HCT116 (cell line): ENCODE data around the gene ZNF3. TPM values are rescaled to one million over a fixed set of nuclear protein-coding genes. Genes with fewer than 3 reads are reported as not detected.
A peak's percentile ranks its signal among the peaks of the same experiment; 100 is the strongest.

Experiments
- ATAC-seq: fragments of 200-7000 bp; cut with Tn5 transposase; 2 replicates; pipeline ENCODE4 v1.9.1; 2020; ENCODE audit warnings: mild to moderate bottlenecking, moderate library complexity
- BruUV-seq: library from RNA; stranded (reverse); fragments of 400-500 nt; replicated peaks from 2 replicates; lab custom pipeline; 2021; lab: Mats Ljungman, UMichigan
- CTCF ChIA-PET: fragments of 300-600 bp; sonication (Branson Sonifier 250); formaldehyde crosslinking; loops from one replicate; lab custom pipeline; 2021; ENCODE audit warnings: antibody characterized with exemption; lab: Charles Lee
- POLR2A ChIA-PET: fragments of 300-600, 350-600 bp; sonication (Branson Sonifier 250); formaldehyde crosslinking; loops from one replicate; lab custom pipeline; 2021; ENCODE audit warnings: antibody characterized with exemption; lab: Charles Lee
- RAD21 ChIA-PET, 2 experiments: fragments of 300-600 bp; sonication (Branson Sonifier 250); formaldehyde crosslinking; loops; one replicate each; lab custom pipeline; 2023; ENCODE audit warnings: low total read pairs in 2 of 2; ENCODE audit not compliant: uncharacterized antibody in 2 of 2, unreplicated experiment in 2 of 2, low non-redundant PET in 1 of 2; lab: Charles Lee
- DNase-seq: peaks from one replicate; pipeline ENCODE4 v3.0.0-alpha.2; 2010; ENCODE audit warnings: low read depth, low spot score
- H2AFZ ChIP-seq: fragments of 200-600 bp; shearing (Covaris generic), sonication (generic); 2 replicates; pipeline ENCODE4 v1.6.1; 2017; ENCODE audit warnings: low read depth, mixed run types, mixed read lengths, antibody characterized with exemption, low read length; ENCODE audit not compliant: poor library complexity, severe bottlenecking
- H3K27ac ChIP-seq: 2 replicates; pipeline ENCODE4 v1.5.1; 2012; ENCODE audit warnings: low read depth, low read length
- H3K27me3 ChIP-seq: fragments of 200-600 bp; sonication (generic); 2 replicates; pipeline ENCODE4 v1.6.1; 2016; ENCODE audit warnings: mixed run types, low read length, mixed read lengths; ENCODE audit not compliant: insufficient read depth
- H3K36me3 ChIP-seq, 2 experiments: fragments of 200-500 bp in 1 of 2; fragments of 200-600 bp in 1 of 2; sonication (Bioruptor generic) in 1 of 2; sonication (generic) in 1 of 2; 2 replicates each; pipeline versions ENCODE4 v1.5.1 to v1.6.1; 2014 to 2016; ENCODE audit warnings: low read length in 2 of 2, inconsistent platforms in 1 of 2, mixed read lengths in 1 of 2, mixed run types in 1 of 2; ENCODE audit not compliant: insufficient read depth in 2 of 2, control insufficient read depth in 1 of 2
- H3K4me1 ChIP-seq, 2 experiments: fragments of 200-600 bp in 1 of 2; sonication (generic) in 1 of 2; 2 replicates each; pipeline versions ENCODE4 v1.5.1 to v1.6.1; 2012 to 2017; ENCODE audit warnings: low read length in 2 of 2, inconsistent platforms in 1 of 2, mild to moderate bottlenecking in 1 of 2, mixed read lengths in 1 of 2, mixed run types in 1 of 2, moderate library complexity in 1 of 2; ENCODE audit not compliant: insufficient read depth in 2 of 2, control insufficient read depth in 1 of 2
- H3K4me2 ChIP-seq: fragments of 200-600 bp; sonication (generic); 2 replicates; pipeline ENCODE4 v1.6.1; 2017; ENCODE audit warnings: mixed run types, low read length, mixed read lengths
- H3K4me3 ChIP-seq, 2 experiments: fragments of 200-600 bp in 1 of 2; sonication (generic) in 1 of 2; replicated peaks in 1 of 2; 2 replicates each; pipeline ENCODE4 v1.5.1; 2011 to 2016; ENCODE audit warnings: low read length in 2 of 2, control low read depth in 1 of 2, low read depth in 1 of 2, mild to moderate bottlenecking in 1 of 2, mixed read lengths in 1 of 2, mixed run types in 1 of 2
- H3K79me2 ChIP-seq: fragments of 200-600 bp; sonication (generic); 2 replicates; pipeline ENCODE4 v1.6.1; 2017; ENCODE audit warnings: mild to moderate bottlenecking, mixed run types, low read length, moderate library complexity, mixed read lengths; ENCODE audit not compliant: insufficient read depth
- H3K9ac ChIP-seq: fragments of 200-600 bp; sonication (generic); 2 replicates; pipeline ENCODE4 v1.6.1; 2016; ENCODE audit warnings: low read length, mixed read lengths
- H3K9me2 ChIP-seq: fragments of 200-600 bp; sonication (generic), shearing (Covaris generic); 2 replicates; pipeline ENCODE4 v1.6.1; 2017; ENCODE audit warnings: mixed run types, mild to moderate bottlenecking, moderate library complexity; ENCODE audit not compliant: insufficient read depth
- H3K9me3 ChIP-seq, 2 experiments: fragments of 200-500 bp in 1 of 2; fragments of 200-600 bp in 1 of 2; sonication (Bioruptor generic) in 1 of 2; sonication (generic) in 1 of 2; 2 replicates each; pipeline ENCODE4 v1.6.1; 2014 to 2017; ENCODE audit warnings: low read length in 2 of 2, mixed read lengths in 2 of 2, inconsistent platforms in 1 of 2, low read depth in 1 of 2, mild to moderate bottlenecking in 1 of 2, mixed run types in 1 of 2, moderate library complexity in 1 of 2; ENCODE audit not compliant: control insufficient read depth in 1 of 2, insufficient read depth in 1 of 2
- H4K20me1 ChIP-seq: fragments of 200-600 bp; sonication (generic), shearing (Covaris generic); 2 replicates; pipeline ENCODE4 v1.6.1; 2017; ENCODE audit warnings: mixed run types, mild to moderate bottlenecking, moderate library complexity; ENCODE audit not compliant: insufficient read depth
- ATF3 ChIP-seq: IDR thresholded peaks from 2 replicates; pipeline ENCODE4 v1.6.1; 2012
- CBX3 ChIP-seq: IDR thresholded peaks from 2 replicates; pipeline ENCODE4 v1.6.1; 2012; ENCODE audit warnings: low read depth
- EGR1 ChIP-seq: IDR thresholded peaks from 2 replicates; pipeline ENCODE4 v1.6.1; 2012; ENCODE audit warnings: low read depth
- ELF1 ChIP-seq: IDR thresholded peaks from 2 replicates; pipeline ENCODE4 v1.6.1; 2012; ENCODE audit warnings: low read depth, borderline replicate concordance
- EZH2phosphoT487 ChIP-seq: fragments of 200-600 bp; IDR thresholded peaks from 2 replicates; pipeline ENCODE4 v1.6.1; 2018; ENCODE audit warnings: antibody characterized with exemption, borderline replicate concordance
- FOSL1 ChIP-seq: IDR thresholded peaks from 2 replicates; pipeline ENCODE4 v1.6.1; 2012; ENCODE audit warnings: low read depth
- REST ChIP-seq: IDR thresholded peaks from 2 replicates; pipeline ENCODE4 v1.6.1; 2012; ENCODE audit warnings: low read depth
- SIN3A ChIP-seq: IDR thresholded peaks from 2 replicates; pipeline ENCODE4 v1.6.1; 2012; ENCODE audit warnings: low read depth
- TCF7L2 ChIP-seq: IDR thresholded peaks from 2 replicates; pipeline ENCODE4 v1.7.0; 2011; ENCODE audit warnings: borderline replicate concordance, inconsistent platforms; ENCODE audit not compliant: insufficient read depth, insufficient read length; ENCODE audit errors: extremely low read depth
- ZBTB33 ChIP-seq: IDR thresholded peaks from 2 replicates; pipeline ENCODE4 v1.6.1; 2011; ENCODE audit warnings: mild to moderate bottlenecking, low read length, moderate library complexity; ENCODE audit not compliant: insufficient replicate concordance; ENCODE audit errors: extremely low read depth
- ZFX ChIP-seq: fragments of 450-650 bp; IDR thresholded peaks from 2 replicates; pipeline ENCODE4 v1.6.1; 2017
- ZNF274 ChIP-seq: fragments of 200-500 bp; sonication (Bioruptor generic); IDR thresholded peaks from 2 replicates; pipeline ENCODE4 v1.6.1; 2014; ENCODE audit warnings: mild to moderate bottlenecking, low read depth, low read length, inconsistent platforms
- intact Hi-C: fragments of 100-400 bp; cut with micrococcal nuclease; formaldehyde crosslinking; loops from 2 replicates; pipeline ENCODE4 v1.10.0; 2022
- total RNA-seq: library from RNA; stranded (reverse); gene quantifications from one replicate; pipeline ENCODE4 v1.2.1, GENCODE V29; 2021; ENCODE audit not compliant: unreplicated experiment

ZNF3 gene
- total RNA-seq, 1 experiment from 2014 or later = 28.2 TPM

- Histone ChIP-seq H3K27ac (peak overlapping the region; percentile 88; the same call in 1 of the 2 replicates), H3K4me1 (peaks cover 6 to 24% of the 10 kb centered on the region in 2 experiments; a peak in 3 of 4 replicates), H3K4me2 (no peak overlapping the region), H3K9me2 (no peaks in the 10 kb centered on the region), H3K9ac (no peak overlapping the region), H3K79me2 (peaks cover 75% of the 10 kb centered on the region), H3K36me3 (peaks cover 55 to 60% of the 10 kb centered on the region in 2 experiments), H4K20me1 (peaks cover 19% of the 10 kb centered on the region), H3K9me3 (no peaks in the 10 kb centered on the region), H3K27me3 (no peaks in the 10 kb centered on the region), H2AFZ (no peak overlapping the region), H3K4me3 (no peak overlapping the region)
- intact Hi-C loops = no loop called here
- BruUV-seq = no TSS peak
- ChIA-PET CTCF (no interaction called here), RAD21 (no interaction called here), POLR2A (no interaction called here)
- ATAC-seq (no peak), DNase-seq (no peak)
- no peak for TF ChIP-seq FOSL1
- TF ChIP-seq SIN3A = no peak
- TF ChIP-seq ZBTB33 = no peak
- no peak for TF ChIP-seq ELF1
- TF ChIP-seq TCF7L2 = no peak
- TF ChIP-seq EGR1 = no peak
- TF ChIP-seq ATF3 = no peak
- no peak for TF ChIP-seq ZFX
- no peak for TF ChIP-seq CBX3
- TF ChIP-seq REST = no peak
- TF ChIP-seq ZNF274 = no peak
- no peak for TF ChIP-seq EZH2phosphoT487
Observed at GRCh38 chr7:100098913-100099312, 17.4 kb upstream of the ZNF3 start.
